SK-N-SH (cell line): Measurements from ENCODE around the gene CLDN14. TPM values are rescaled to one million over a fixed set of nuclear protein-coding genes. Genes with fewer than 3 reads are reported as not detected.

Source experiments
- CTCF ChIA-PET: fragments of 300-600, 350-600 bp; formaldehyde crosslinking; extraction: SDS; loops from one replicate; lab custom pipeline; 2021; lab: Yijun Ruan, JAX
- POLR2A ChIA-PET: fragments of 350-600 bp; sonication (Branson Sonifier 250); formaldehyde crosslinking; extraction: SDS; loops from one replicate; lab custom pipeline; 2020; ENCODE audit warnings: antibody characterized with exemption, inconsistent platforms; lab: Yijun Ruan, JAX
- DNase-seq: peaks from one replicate; pipeline ENCODE4 v3.0.0; 2012
- H2AFZ ChIP-seq: fragments of 200-600 bp; sonication (generic); 2 replicates; pipeline ENCODE4 v1.8.1; 2016; ENCODE audit warnings: antibody characterized with exemption, mild to moderate bottlenecking, low read depth
- H3F3A ChIP-seq: fragments of 200-600 bp; sonication (generic); replicated peaks from 2 replicates; pipeline ENCODE3; 2016; ENCODE audit warnings: antibody characterized with exemption, mild to moderate bottlenecking; ENCODE audit not compliant: insufficient read depth
- H3K27ac ChIP-seq, 2 experiments: fragments of 200-500 bp in 1 of 2; fragments of 200-600 bp in 1 of 2; sonication (Bioruptor generic) in 1 of 2; sonication (generic), shearing (Covaris generic) in 1 of 2; 2 replicates each; pipeline versions ENCODE4 v1.5.1 to v1.6.1; 2014 to 2016; ENCODE audit warnings: low read depth in 2 of 2, inconsistent platforms in 1 of 2, low read length in 1 of 2, mild to moderate bottlenecking in 1 of 2, mixed read lengths in 1 of 2
- H3K27me3 ChIP-seq: fragments of 200-600 bp; sonication (generic), shearing (Covaris generic); 2 replicates; pipeline ENCODE4 v1.6.1; 2016; ENCODE audit warnings: mixed run types; ENCODE audit not compliant: insufficient read depth
- H3K36me3 ChIP-seq, 2 experiments: fragments of 200-500 bp in 1 of 2; fragments of 200-600 bp in 1 of 2; sonication (Bioruptor generic) in 1 of 2; sonication (generic) in 1 of 2; replicated peaks in 1 of 2; 2 replicates each; pipeline versions ENCODE3 to v1.5.1; 2014 to 2016; ENCODE audit warnings: low read length in 1 of 2, mild to moderate bottlenecking in 1 of 2; ENCODE audit not compliant: insufficient read depth in 2 of 2, control insufficient read depth in 1 of 2
- H3K4me1 ChIP-seq, 2 experiments: fragments of 200-500 bp in 1 of 2; fragments of 200-600 bp in 1 of 2; sonication (Bioruptor generic) in 1 of 2; sonication (generic), shearing (Covaris generic) in 1 of 2; 2 replicates each; pipeline versions ENCODE4 v1.5.1 to v1.6.1; 2014 to 2016; ENCODE audit warnings: low read depth in 1 of 2, low read length in 1 of 2, mixed run types in 1 of 2; ENCODE audit not compliant: insufficient read depth in 2 of 2, control insufficient read depth in 1 of 2
- H3K4me2 ChIP-seq: fragments of 200-600 bp; sonication (generic), shearing (Covaris generic); 2 replicates; pipeline ENCODE4 v1.6.1; 2017; ENCODE audit warnings: mixed run types
- H3K4me3 ChIP-seq, 2 experiments: fragments of 200-500 bp in 1 of 2; fragments of 200-600 bp in 1 of 2; sonication (Bioruptor generic) in 1 of 2; sonication (generic), shearing (Covaris generic) in 1 of 2; 2 replicates each; pipeline versions ENCODE4 v1.5.1 to v1.8.1; 2014 to 2016; ENCODE audit warnings: low read depth in 2 of 2, inconsistent platforms in 1 of 2, low read length in 1 of 2, mild to moderate bottlenecking in 1 of 2, mixed read lengths in 1 of 2, moderate library complexity in 1 of 2
- H3K79me2 ChIP-seq: fragments of 200-600 bp; sonication (generic); 2 replicates; pipeline ENCODE4 v1.8.1; 2017; ENCODE audit warnings: mild to moderate bottlenecking; ENCODE audit not compliant: insufficient read depth
- H3K9ac ChIP-seq: fragments of 200-600 bp; sonication (generic); 2 replicates; pipeline ENCODE4 v1.6.1; 2017; ENCODE audit warnings: mixed run types
- H3K9me2 ChIP-seq: fragments of 200-600 bp; sonication (generic); 2 replicates; pipeline ENCODE4 v1.6.1; 2017; ENCODE audit warnings: mixed run types
- H3K9me3 ChIP-seq: fragments of 200-600 bp; sonication (generic); 2 replicates; pipeline ENCODE4 v1.6.1; 2017; ENCODE audit warnings: mixed run types, mild to moderate bottlenecking, moderate library complexity
- H4K20me1 ChIP-seq: fragments of 200-600 bp; sonication (generic); 2 replicates; pipeline ENCODE4 v1.6.1; 2017; ENCODE audit warnings: mild to moderate bottlenecking, mixed run types; ENCODE audit not compliant: insufficient read depth
- CHD2 ChIP-seq: fragments of 150-350 bp; IDR thresholded peaks from 2 replicates; pipeline ENCODE4 v1.6.1; 2018; ENCODE audit warnings: low read length; ENCODE audit not compliant: partially characterized antibody
- CTCF ChIP-seq: fragments of 200-600 bp; sonication (generic); IDR thresholded peaks from 2 replicates; pipeline ENCODE4 v1.6.1; 2017; ENCODE audit warnings: antibody characterized with exemption, mild to moderate bottlenecking, moderate library complexity
- EP300 ChIP-seq, 2 experiments: IDR thresholded peaks; 2 replicates each; pipeline versions ENCODE4 v1.4.0 to v1.6.1; 2012; ENCODE audit warnings: borderline replicate concordance in 1 of 2, low read depth in 1 of 2, low read length in 1 of 2
- FOSL2 ChIP-seq: IDR thresholded peaks from 2 replicates; pipeline ENCODE4 v1.4.0; 2012; ENCODE audit warnings: low read depth, mild to moderate bottlenecking, moderate library complexity, borderline replicate concordance
- FOXJ3 ChIP-seq: sonication (generic); formaldehyde crosslinking; IDR thresholded peaks from 2 replicates; pipeline ENCODE4 v1.5.1; 2020; ENCODE audit warnings: mild to moderate bottlenecking, missing genetic modification reagents
- FOXM1 ChIP-seq: IDR thresholded peaks from 2 replicates; pipeline ENCODE4 v1.4.0; 2012; ENCODE audit warnings: low read depth, mild to moderate bottlenecking
- GABPA ChIP-seq: IDR thresholded peaks from 2 replicates; pipeline ENCODE4 v1.4.0; 2012; ENCODE audit warnings: low read depth, mild to moderate bottlenecking
- JUND ChIP-seq: IDR thresholded peaks from 2 replicates; pipeline ENCODE4 v1.4.0; 2012
- MEF2A ChIP-seq: IDR thresholded peaks from 2 replicates; pipeline ENCODE4 v1.4.0; 2012; ENCODE audit warnings: low read depth, borderline replicate concordance
- RCOR1 ChIP-seq: fragments of 150-350 bp; IDR thresholded peaks from 2 replicates; pipeline ENCODE4 v1.6.1; 2017; ENCODE audit warnings: antibody characterized with exemption, low read length
- RXRA ChIP-seq: IDR thresholded peaks from 2 replicates; pipeline ENCODE4 v1.4.0; 2012; ENCODE audit warnings: low read depth, mild to moderate bottlenecking, borderline replicate concordance
- SMC3 ChIP-seq: IDR thresholded peaks from 2 replicates; pipeline ENCODE4 v1.6.1; 2012; ENCODE audit warnings: low read depth, low read length, improper control_type of control experiment
- TCF12 ChIP-seq: IDR thresholded peaks from 2 replicates; pipeline ENCODE4 v1.4.0; 2012
- TEAD4 ChIP-seq: IDR thresholded peaks from 2 replicates; pipeline ENCODE4 v1.4.0; 2012; ENCODE audit warnings: mild to moderate bottlenecking, borderline replicate concordance; ENCODE audit not compliant: insufficient read depth
- YY1 ChIP-seq: IDR thresholded peaks from 2 replicates; pipeline ENCODE4 v1.4.0; 2012; ENCODE audit warnings: low read depth, mild to moderate bottlenecking
- WGBS: methylation state at CpG from one replicate; pipeline ENCODE4 v1.1.6; 2017; ENCODE audit warnings: low lambda C conversion rate; 5-methylcytosine and 5-hydroxymethylcytosine counted together
- polyA plus RNA-seq, 3 experiments: library from polyadenylated mRNA; depleted of rRNA; stranded (reverse); fragments of >200 nt; gene quantifications; 2 replicates each; pipeline ENCODE4 v1.2.3, GENCODE V29; 2012
- TF ChIP-seq, protein P1 (sequence below): IDR thresholded peaks from 2 replicates; pipeline ENCODE4 v1.4.0; 2012; ENCODE audit warnings: low read depth, borderline replicate concordance
- TF ChIP-seq, protein P2 (sequence below): IDR thresholded peaks from 2 replicates; pipeline ENCODE4 v1.6.1; 2012; ENCODE audit warnings: mild to moderate bottlenecking, low read depth, low read length, moderate library complexity

Gene CLDN14
- polyA plus RNA-seq, 1 of the 3 experiments (the other 2 are of a cell fraction), result not detected

- peak overlapping the region; percentile 66 for H2AFZ ChIP-seq
- peak overlapping the region in 1 of 2 experiments; percentile 87; a peak in 2 of 4 replicates for H3K27ac ChIP-seq
- WGBS, result 47% methylated on average over 5 of the region's 7 CpGs
Measured at GRCh38 chr21:36478941-36479340, 981 bp downstream of the CLDN14 start.

GRCh38 chr21:36478207-36478701 is 1.7 kb downstream of the CLDN14 start:
- H3K4me3 ChIP-seq, result peak overlapping the region in 1 of 2 experiments; percentile 41; a peak in 3 of 4 replicates
- no peaks in the 10 kb centered on the region for H4K20me1 ChIP-seq
- peak overlapping the region; percentile 65 for H3K4me2 ChIP-seq
- no peaks in the 10 kb centered on the region for H3K36me3 ChIP-seq
- H3K79me2 ChIP-seq, result no peaks in the 10 kb centered on the region
- H3K9ac ChIP-seq, result peak overlapping the region; percentile 65; the same call in 1 of the 2 replicates
- peaks cover 0 to 16% of the 10 kb centered on the region in 2 experiments; a peak in 2 of 4 replicates for H3K4me1 ChIP-seq
- POLR2A ChIA-PET, result no interaction called here
- no peaks in the 10 kb centered on the region for H3K9me2 ChIP-seq
- H3K9me3 ChIP-seq, result no peaks in the 10 kb centered on the region
- DNase-seq, result no peak
- H3K27me3 ChIP-seq, result no peaks in the 10 kb centered on the region
- peak overlapping the region; percentile 66 for H2AFZ ChIP-seq
- WGBS, result 11% methylated on average over 6 of the region's 6 CpGs
- peaks cover 24% of the 10 kb centered on the region for H3F3A ChIP-seq
- CTCF ChIA-PET, result interaction anchor here (1.0 to 1.4 kb wide), 3 partner anchors 25 to 239 kb away, joined by 3 read pairs; no protein-coding TSS in a partner anchor
- peak overlapping the region in 1 of 2 experiments; percentile 87; a peak in 2 of 4 replicates for H3K27ac ChIP-seq
- TF ChIP-seq RXRA (peak; percentile 48; the same call in 1 of the 2 replicates), FOXM1 (peak; percentile 51; the same call in 1 of the 2 replicates), JUND (peak; percentile 85), YY1 (0 out of 2 replicates have a peak, but pooled peaks have one; percentile 34), FOSL2 (peak; percentile 88), MEF2A (no peak), GABPA (no peak), FOXJ3 (CRISPR knock-in tag) (no peak), SMC3 (no peak), TCF12 (peak; percentile 78), EP300 (IDR thresholded peaks at IDR 0.05; ENCODE audit: borderline replicate concordance in 1 of 2, low read depth in 1 of 2, low read length in 1 of 2) (peak in 1 of 2 experiments; percentile 87; a peak in 2 of 4 replicates), TEAD4 (peak; percentile 65; the same call in 1 of the 2 replicates), CHD2 (no peak)
- TF ChIP-seq, protein P1, sequence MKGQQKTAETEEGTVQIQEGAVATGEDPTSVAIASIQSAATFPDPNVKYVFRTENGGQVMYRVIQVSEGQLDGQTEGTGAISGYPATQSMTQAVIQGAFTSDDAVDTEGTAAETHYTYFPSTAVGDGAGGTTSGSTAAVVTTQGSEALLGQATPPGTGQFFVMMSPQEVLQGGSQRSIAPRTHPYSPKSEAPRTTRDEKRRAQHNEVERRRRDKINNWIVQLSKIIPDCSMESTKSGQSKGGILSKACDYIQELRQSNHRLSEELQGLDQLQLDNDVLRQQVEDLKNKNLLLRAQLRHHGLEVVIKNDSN, result no peak
- TF ChIP-seq, protein P2, sequence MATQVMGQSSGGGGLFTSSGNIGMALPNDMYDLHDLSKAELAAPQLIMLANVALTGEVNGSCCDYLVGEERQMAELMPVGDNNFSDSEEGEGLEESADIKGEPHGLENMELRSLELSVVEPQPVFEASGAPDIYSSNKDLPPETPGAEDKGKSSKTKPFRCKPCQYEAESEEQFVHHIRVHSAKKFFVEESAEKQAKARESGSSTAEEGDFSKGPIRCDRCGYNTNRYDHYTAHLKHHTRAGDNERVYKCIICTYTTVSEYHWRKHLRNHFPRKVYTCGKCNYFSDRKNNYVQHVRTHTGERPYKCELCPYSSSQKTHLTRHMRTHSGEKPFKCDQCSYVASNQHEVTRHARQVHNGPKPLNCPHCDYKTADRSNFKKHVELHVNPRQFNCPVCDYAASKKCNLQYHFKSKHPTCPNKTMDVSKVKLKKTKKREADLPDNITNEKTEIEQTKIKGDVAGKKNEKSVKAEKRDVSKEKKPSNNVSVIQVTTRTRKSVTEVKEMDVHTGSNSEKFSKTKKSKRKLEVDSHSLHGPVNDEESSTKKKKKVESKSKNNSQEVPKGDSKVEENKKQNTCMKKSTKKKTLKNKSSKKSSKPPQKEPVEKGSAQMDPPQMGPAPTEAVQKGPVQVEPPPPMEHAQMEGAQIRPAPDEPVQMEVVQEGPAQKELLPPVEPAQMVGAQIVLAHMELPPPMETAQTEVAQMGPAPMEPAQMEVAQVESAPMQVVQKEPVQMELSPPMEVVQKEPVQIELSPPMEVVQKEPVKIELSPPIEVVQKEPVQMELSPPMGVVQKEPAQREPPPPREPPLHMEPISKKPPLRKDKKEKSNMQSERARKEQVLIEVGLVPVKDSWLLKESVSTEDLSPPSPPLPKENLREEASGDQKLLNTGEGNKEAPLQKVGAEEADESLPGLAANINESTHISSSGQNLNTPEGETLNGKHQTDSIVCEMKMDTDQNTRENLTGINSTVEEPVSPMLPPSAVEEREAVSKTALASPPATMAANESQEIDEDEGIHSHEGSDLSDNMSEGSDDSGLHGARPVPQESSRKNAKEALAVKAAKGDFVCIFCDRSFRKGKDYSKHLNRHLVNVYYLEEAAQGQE, result no peak

More at GRCh38 chr21:36478941-36479340, 981 bp downstream of the CLDN14 start:
- CTCF ChIA-PET, result interaction anchor here (1.0 to 1.4 kb wide), 3 partner anchors 25 to 239 kb away, joined by 3 to 4 read pairs (median 3); no protein-coding TSS in a partner anchor
- Histone ChIP-seq H3K4me2 (peak overlapping the region; percentile 65), H3K27me3 (no peaks in the 10 kb centered on the region), H3K9me2 (no peaks in the 10 kb centered on the region), H3K79me2 (no peaks in the 10 kb centered on the region), H3K36me3 (no peaks in the 10 kb centered on the region), H3F3A (peaks cover 24% of the 10 kb centered on the region), H3K9ac (peak overlapping the region; percentile 65; the same call in 1 of the 2 replicates), H3K4me1 (peaks cover 0 to 16% of the 10 kb centered on the region in 2 experiments; a peak in 2 of 4 replicates), H3K9me3 (no peaks in the 10 kb centered on the region), H4K20me1 (no peaks in the 10 kb centered on the region), H3K4me3 (peak overlapping the region in 1 of 2 experiments; percentile 41; a peak in 1 of 4 replicates)
- no peak for DNase-seq
- TF ChIP-seq RXRA (no peak), RCOR1 (no peak), CTCF (peak; percentile 51), TEAD4 (no peak)
- POLR2A ChIA-PET, result no interaction called here
